SH-SY5Y (cell line): Measurements from ENCODE around the gene UCN2.

Experiments used
- GATA2 ChIP-seq: IDR thresholded peaks from 2 replicates; pipeline ENCODE4 v1.6.1; 2011; ENCODE audit warnings: mild to moderate bottlenecking, low read depth, low read length
- GATA3 ChIP-seq: IDR thresholded peaks from 2 replicates; pipeline ENCODE4 v1.6.1; 2011; ENCODE audit warnings: low read depth, mild to moderate bottlenecking, low read length, moderate library complexity

GRCh38 chr3:48524970-48525369 lies 38.6 kb downstream of the UCN2 start:
- no peak for TF ChIP-seq GATA2
- no peak for TF ChIP-seq GATA3
